Neuronal stem cell (in vitro differentiated cells): ENCODE results near the gene RBM18.

Experiments used
- DNase-seq: peaks from one replicate; pipeline ENCODE4 v3.0.0-alpha.2; 2013; ENCODE audit warnings: low spot score
- H2AFZ ChIP-seq: one replicate; pipeline ENCODE4 v1.6.1; 2013; ENCODE audit warnings: mild to moderate bottlenecking, low read length, inconsistent platforms
- H2AK5ac ChIP-seq: 2 replicates; pipeline ENCODE4 v1.6.1; 2013; ENCODE audit warnings: low read depth, mild to moderate bottlenecking, inconsistent platforms, low read length, moderate library complexity, mixed read lengths
- H2BK120ac ChIP-seq: 2 replicates; pipeline ENCODE4 v1.6.1; 2013; ENCODE audit warnings: low read depth, mild to moderate bottlenecking, inconsistent platforms, low read length, moderate library complexity, mixed read lengths
- H2BK12ac ChIP-seq: one replicate; pipeline ENCODE4 v1.6.1; 2013; ENCODE audit warnings: low read length, inconsistent platforms
- H2BK15ac ChIP-seq: 2 replicates; pipeline ENCODE4 v1.6.1; 2013; ENCODE audit warnings: mild to moderate bottlenecking, low read length, inconsistent platforms, mixed read lengths
- H2BK5ac ChIP-seq: one replicate; pipeline ENCODE4 v1.6.1; 2013; ENCODE audit warnings: inconsistent platforms, mild to moderate bottlenecking, low read length, moderate library complexity
- H3K14ac ChIP-seq: one replicate; pipeline ENCODE4 v1.6.1; 2013; ENCODE audit warnings: low read length, inconsistent platforms
- H3K18ac ChIP-seq: 2 replicates; pipeline ENCODE4 v1.6.1; 2013; ENCODE audit warnings: low read length, inconsistent platforms
- H3K23ac ChIP-seq: 2 replicates; pipeline ENCODE4 v1.6.1; 2013; ENCODE audit warnings: low read depth, mild to moderate bottlenecking, mixed read lengths, low read length, inconsistent platforms; ENCODE audit not compliant: poor library complexity
- H3K27ac ChIP-seq: replicated peaks from 3 replicates; pipeline ENCODE4 v1.5.1; 2013; ENCODE audit warnings: low read length, inconsistent platforms
- H3K27me3 ChIP-seq, 3 experiments: 2 replicates each; pipeline ENCODE4 v1.6.1; 2013; ENCODE audit warnings: low read length in 3 of 3, mild to moderate bottlenecking in 2 of 3, inconsistent platforms in 1 of 3, low read depth in 1 of 3, mixed read lengths in 1 of 3, moderate library complexity in 1 of 3; ENCODE audit not compliant: control insufficient read depth in 3 of 3, insufficient read depth in 3 of 3
- H3K36me3 ChIP-seq, 2 donors: replicated peaks in 1 of 2; 2 replicates each; pipeline ENCODE4 v1.6.1; 2013; ENCODE audit warnings: low read length in 2 of 2; ENCODE audit not compliant: control insufficient read depth in 2 of 2, insufficient read depth in 2 of 2
- H3K4ac ChIP-seq: 2 replicates; pipeline ENCODE4 v1.6.1; 2013; ENCODE audit warnings: inconsistent platforms, mild to moderate bottlenecking, low read length, moderate library complexity
- H3K4me1 ChIP-seq, 2 donors: 1 replicate in 1 of 2; 2 replicates in 1 of 2; pipeline ENCODE4 v1.6.1; 2013; ENCODE audit warnings: low read length in 2 of 2, low read depth in 1 of 2; ENCODE audit not compliant: control insufficient read depth in 2 of 2, insufficient read depth in 1 of 2
- H3K4me2 ChIP-seq: one replicate; pipeline ENCODE4 v1.6.1; 2013; ENCODE audit warnings: mild to moderate bottlenecking, low read length, inconsistent platforms; ENCODE audit not compliant: insufficient read depth, poor library complexity, severe bottlenecking
- H3K4me3 ChIP-seq, 2 donors: 2 replicates each; pipeline ENCODE4 v1.5.1; 2013; ENCODE audit warnings: low read length in 2 of 2, mild to moderate bottlenecking in 2 of 2, inconsistent platforms in 1 of 2, moderate library complexity in 1 of 2
- H3K79me1 ChIP-seq: one replicate; pipeline ENCODE4 v1.6.1; 2013; ENCODE audit warnings: low read depth, mild to moderate bottlenecking, inconsistent platforms, low read length, moderate library complexity
- H3K9ac ChIP-seq: one replicate; pipeline ENCODE4 v1.6.1; 2013; ENCODE audit warnings: mild to moderate bottlenecking, low read depth, low read length, inconsistent platforms; ENCODE audit not compliant: poor library complexity
- H3K9me3 ChIP-seq, 2 donors: replicated peaks in 1 of 2; 2 replicates each; pipeline versions ENCODE3 to v1.6.1; 2013; ENCODE audit warnings: low read length in 2 of 2, mild to moderate bottlenecking in 2 of 2, inconsistent platforms in 1 of 2, low read depth in 1 of 2, mixed read lengths in 1 of 2, moderate library complexity in 1 of 2; ENCODE audit not compliant: control insufficient read depth in 2 of 2, insufficient read depth in 1 of 2
- H4K8ac ChIP-seq: one replicate; pipeline ENCODE4 v1.6.1; 2013; ENCODE audit warnings: low read depth, mild to moderate bottlenecking, inconsistent platforms, low read length, moderate library complexity
- H4K91ac ChIP-seq: one replicate; pipeline ENCODE4 v1.6.1; 2013; ENCODE audit warnings: low read length, low read depth, mild to moderate bottlenecking, inconsistent platforms; ENCODE audit not compliant: poor library complexity
- WGBS, 2 donors: extraction: QIAGEN DNeasy Blood & Tissue Kit; methylation state at CpG; one replicate each; pipeline ENCODE4 v1.1.7; 2013; ENCODE audit warnings: missing lambda C conversion rate in 2 of 2, mixed read lengths in 1 of 2; ENCODE audit not compliant: insufficient read length in 2 of 2, insufficient replicate concordance in 1 of 2; ENCODE audit errors: extremely low coverage in 2 of 2; 5-methylcytosine and 5-hydroxymethylcytosine counted together

Gene RBM18

GRCh38 chr9:122277285-122277897, 12.8 kb upstream of the RBM18 start:
- Histone ChIP-seq H3K4me3 (no peak overlapping the region), H3K27ac (no peak overlapping the region), H4K8ac (no peak overlapping the region), H3K18ac (no peak overlapping the region), H2BK120ac (no peak overlapping the region), H3K4me1 (peaks cover 0 to 2% of the 10 kb centered on the region in 2 donors), H3K23ac (no peak overlapping the region), H3K4ac (no peak overlapping the region), H3K27me3 (no peaks in the 10 kb centered on the region), H2AK5ac (no peak overlapping the region), H2BK15ac (no peak overlapping the region), H2BK5ac (no peak overlapping the region), H3K9me3 (peaks cover 5 to 25% of the 10 kb centered on the region in 2 donors), H3K9ac (no peak overlapping the region), H3K79me1 (peaks cover 4% of the 10 kb centered on the region), H4K91ac (no peak overlapping the region), H3K36me3 (peaks cover 3 to 60% of the 10 kb centered on the region in 2 donors), H2BK12ac (no peak overlapping the region), H3K4me2 (no peak overlapping the region), H3K14ac (no peak overlapping the region), H2AFZ (no peak overlapping the region)
- no CpG with 5 or more reads among the region's 10 CpGs for WGBS, 2 donors
- no peak for DNase-seq

- Histone ChIP-seq H4K8ac (no peak overlapping the region), H3K79me1 (peaks cover 4% of the 10 kb centered on the region), H3K14ac (no peak overlapping the region), H3K9me3 (peaks cover 5 to 25% of the 10 kb centered on the region in 2 donors), H3K4me1 (no peaks in the 10 kb centered on the region), H3K9ac (no peak overlapping the region), H3K18ac (no peak overlapping the region), H2AFZ (no peak overlapping the region), H3K4me2 (no peak overlapping the region), H3K27me3 (no peaks in the 10 kb centered on the region), H2BK120ac (no peak overlapping the region), H2AK5ac (no peak overlapping the region), H3K4ac (no peak overlapping the region), H3K27ac (no peak overlapping the region), H2BK5ac (no peak overlapping the region), H2BK12ac (no peak overlapping the region), H2BK15ac (no peak overlapping the region), H3K23ac (no peak overlapping the region), H3K4me3 (no peak overlapping the region), H3K36me3 (peaks cover 4 to 59% of the 10 kb centered on the region in 2 donors), H4K91ac (no peak overlapping the region)
- no CpG with 5 or more reads among the region's 7 CpGs for WGBS, 2 donors
- DNase-seq = no peak
Measured at GRCh38 chr9:122276096-122276495, 11.5 kb upstream of the RBM18 start.

- Histone ChIP-seq H2BK5ac (no peak overlapping the region), H2AFZ (no peak overlapping the region), H3K27me3 (no peaks in the 10 kb centered on the region), H3K79me1 (peaks cover 4% of the 10 kb centered on the region), H3K9ac (no peak overlapping the region), H4K8ac (no peak overlapping the region), H3K4me1 (no peaks in the 10 kb centered on the region), H2BK12ac (no peak overlapping the region), H3K36me3 (peaks cover 3 to 49% of the 10 kb centered on the region in 2 donors), H3K4me3 (no peak overlapping the region), H3K23ac (no peak overlapping the region), H3K27ac (no peak overlapping the region), H2AK5ac (no peak overlapping the region), H3K4ac (no peak overlapping the region), H3K4me2 (no peak overlapping the region), H3K9me3 (peaks cover 5 to 25% of the 10 kb centered on the region in 2 donors), H3K18ac (no peak overlapping the region), H3K14ac (no peak overlapping the region), H2BK15ac (no peak overlapping the region), H4K91ac (no peak overlapping the region), H2BK120ac (no peak overlapping the region)
- WGBS, 2 donors = no CpG with 5 or more reads among the region's 2 CpGs
- DNase-seq = no peak
Measured at GRCh38 chr9:122274055-122274454, 9.4 kb upstream of the RBM18 start.

- Histone ChIP-seq H3K9me3 (no peaks in the 10 kb centered on the region), H2AK5ac (no peak overlapping the region), H2BK15ac (no peak overlapping the region), H3K36me3 (peaks cover 2 to 29% of the 10 kb centered on the region in 2 donors), H3K27me3 (no peaks in the 10 kb centered on the region), H2BK12ac (no peak overlapping the region), H2BK120ac (no peak overlapping the region), H4K8ac (no peak overlapping the region), H2AFZ (no peak overlapping the region), H3K18ac (no peak overlapping the region), H3K9ac (no peak overlapping the region), H3K4me1 (peaks cover 0 to 4% of the 10 kb centered on the region in 2 donors), H3K23ac (no peak overlapping the region), H2BK5ac (no peak overlapping the region), H3K27ac (no peak overlapping the region), H3K4ac (no peak overlapping the region), H3K4me2 (no peak overlapping the region), H3K79me1 (peaks cover 2% of the 10 kb centered on the region), H3K14ac (no peak overlapping the region), H3K4me3 (no peak overlapping the region), H4K91ac (no peak overlapping the region)
- no CpG with 5 or more reads among the region's 6 CpGs for WGBS, 2 donors
- DNase-seq = no peak
Measured at GRCh38 chr9:122268041-122268814, 3.6 kb upstream of the RBM18 start.
